Measurements from ENCODE around the gene FAM222B. TPM values are rescaled to one million over a fixed set of nuclear protein-coding genes. Genes with fewer than 3 reads are reported as not detected.

The FAM222B gene
- total and polyA plus RNA-seq, 2 experiments from 2014 or later, result 63.7 to 78.5 TPM

DNA sequence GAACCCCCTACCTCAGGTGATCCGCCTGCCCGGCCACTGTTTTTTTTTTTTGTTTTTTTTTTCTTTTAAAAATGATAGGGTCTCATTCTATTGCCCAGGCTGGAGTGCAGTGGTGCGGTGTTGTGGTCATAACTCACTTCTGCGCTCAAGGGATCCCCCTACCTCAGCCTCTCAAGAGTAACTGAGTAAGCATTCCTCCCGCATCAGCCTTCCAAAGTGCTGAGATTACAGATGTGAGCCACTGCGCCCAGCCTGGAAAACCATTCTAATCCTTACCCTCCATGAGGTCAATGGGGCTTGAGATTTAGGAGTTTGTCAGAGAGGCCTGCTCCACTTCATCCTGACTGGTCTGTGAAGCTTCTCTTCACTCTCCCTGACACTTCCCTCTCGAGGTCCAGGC is 24.7 kb upstream of the FAM222B start:
- no peak overlapping the region for H3K27ac ChIP-seq (ENCODE audit: low read depth)
- H3K4me2 ChIP-seq, result no peak overlapping the region
- peaks cover 4% of the 10 kb centered on the region for H3K27me3 Mint-ChIP-seq (ENCODE audit: insufficient read depth, low read depth, poor library complexity)
- H3K36me3 ChIP-seq (ENCODE audit: insufficient read depth), result no peaks in the 10 kb centered on the region
- peaks cover 5% of the 10 kb centered on the region; the same call in 2 of the 3 replicates for H3K36me3 Mint-ChIP-seq (ENCODE audit: low read depth)
- TF ChIP-seq CREB1 (CRISPR knock-in tag; IDR thresholded peaks at IDR 0.05; ENCODE audit: low read depth) (no peak), STAT1 (IDR thresholded peaks at IDR 0.05; ENCODE audit: unreplicated experiment) (no peak), POLR2AphosphoS5 (IDR thresholded peaks at IDR 0.05; ENCODE audit: low read depth) (no peak), NANOG (IDR thresholded peaks at IDR 0.05; ENCODE audit: borderline replicate concordance) (no peak), EZH2 (IDR thresholded peaks at IDR 0.05; ENCODE audit: low read depth, unreplicated experiment) (no peak), ZNF114 (CRISPR knock-in tag; IDR thresholded peaks at IDR 0.05) (no peak), EZH2phosphoT487 (IDR thresholded peaks at IDR 0.05; ENCODE audit: unreplicated experiment) (no peak)
- TF ChIP-seq, protein P1, sequence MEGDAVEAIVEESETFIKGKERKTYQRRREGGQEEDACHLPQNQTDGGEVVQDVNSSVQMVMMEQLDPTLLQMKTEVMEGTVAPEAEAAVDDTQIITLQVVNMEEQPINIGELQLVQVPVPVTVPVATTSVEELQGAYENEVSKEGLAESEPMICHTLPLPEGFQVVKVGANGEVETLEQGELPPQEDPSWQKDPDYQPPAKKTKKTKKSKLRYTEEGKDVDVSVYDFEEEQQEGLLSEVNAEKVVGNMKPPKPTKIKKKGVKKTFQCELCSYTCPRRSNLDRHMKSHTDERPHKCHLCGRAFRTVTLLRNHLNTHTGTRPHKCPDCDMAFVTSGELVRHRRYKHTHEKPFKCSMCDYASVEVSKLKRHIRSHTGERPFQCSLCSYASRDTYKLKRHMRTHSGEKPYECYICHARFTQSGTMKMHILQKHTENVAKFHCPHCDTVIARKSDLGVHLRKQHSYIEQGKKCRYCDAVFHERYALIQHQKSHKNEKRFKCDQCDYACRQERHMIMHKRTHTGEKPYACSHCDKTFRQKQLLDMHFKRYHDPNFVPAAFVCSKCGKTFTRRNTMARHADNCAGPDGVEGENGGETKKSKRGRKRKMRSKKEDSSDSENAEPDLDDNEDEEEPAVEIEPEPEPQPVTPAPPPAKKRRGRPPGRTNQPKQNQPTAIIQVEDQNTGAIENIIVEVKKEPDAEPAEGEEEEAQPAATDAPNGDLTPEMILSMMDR (conservative IDR thresholded peaks at IDR 0.05; ENCODE audit: low read depth in 2 of 2), result no peak
- 0 out of 2 replicates have a peak, but pooled peaks cover 3% of the 10 kb centered on the region for H3F3A ChIP-seq (replicated peaks; ENCODE audit: low read depth)
- DNase-seq (ENCODE audit: low spot score), result no peak
- no peak overlapping the region for H2AFZ ChIP-seq
- H3K4me1 ChIP-seq (ENCODE audit: insufficient read depth), result no peaks in the 10 kb centered on the region; the same call in none of the 2 replicates
- no peaks in the 10 kb centered on the region; the same call in 2 of the 3 replicates for H3K9me3 Mint-ChIP-seq
- no peaks in the 10 kb centered on the region for H3K9me2 ChIP-seq (ENCODE audit: insufficient read depth)
- no peak for ATAC-seq
- H3K4me3 ChIP-seq, result no peak overlapping the region
- H3K27ac Mint-ChIP-seq, result no peak overlapping the region
- peaks cover 13% of the 10 kb centered on the region for H3K4me1 Mint-ChIP-seq
- H3K4me3 Mint-ChIP-seq, result no peak overlapping the region
- no peaks in the 10 kb centered on the region for H4K20me1 ChIP-seq (replicated peaks; ENCODE audit: insufficient read depth)
- no peaks in the 10 kb centered on the region for H3K27me3 ChIP-seq (ENCODE audit: insufficient read depth)
- no peaks in the 10 kb centered on the region for H3K79me2 ChIP-seq (replicated peaks; ENCODE audit: insufficient read depth)

DNA sequence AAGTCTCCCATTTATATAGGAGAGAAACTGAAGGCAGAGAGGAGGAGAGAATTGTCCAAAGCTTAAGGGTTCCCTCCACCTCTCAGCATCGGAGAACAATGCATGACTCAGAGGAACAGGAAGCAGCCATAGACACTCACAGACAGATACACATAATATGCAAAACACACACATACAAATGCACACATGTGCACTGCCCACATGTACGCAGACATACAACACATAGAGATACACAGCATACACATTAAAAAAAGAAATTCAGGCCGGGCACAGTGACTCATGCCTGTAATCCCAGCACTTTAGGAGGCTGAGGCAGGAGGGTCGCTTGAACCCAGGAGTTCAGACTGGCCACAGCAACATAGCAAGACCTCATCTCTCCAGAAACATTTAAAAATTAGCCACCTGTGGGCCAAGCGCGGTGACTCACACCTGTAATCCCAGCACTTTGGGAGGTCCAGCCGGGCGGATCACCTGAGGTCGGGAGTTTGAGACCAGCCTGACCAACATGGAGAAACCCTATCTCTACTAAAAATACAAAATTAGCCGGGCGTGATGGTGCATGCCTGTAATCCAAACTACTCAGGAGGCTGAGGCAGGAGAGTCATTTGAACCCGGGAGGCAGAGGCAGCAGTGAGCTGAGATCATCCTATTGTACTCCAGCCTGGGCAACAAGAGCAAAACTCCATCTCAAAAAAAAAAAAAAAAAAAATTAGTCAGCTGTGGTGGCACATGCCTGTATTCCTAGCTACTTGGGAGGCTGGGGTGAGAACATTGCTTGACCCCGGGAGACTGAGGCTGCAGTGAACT is 23.6 kb upstream of the FAM222B start:
- H3K4me1 Mint-ChIP-seq, result peaks cover 16% of the 10 kb centered on the region
- Histone ChIP-seq H4K20me1 (replicated peaks; ENCODE audit: insufficient read depth) (no peaks in the 10 kb centered on the region), H3K27me3 (ENCODE audit: insufficient read depth) (no peaks in the 10 kb centered on the region), H3K27ac (ENCODE audit: low read depth) (no peak overlapping the region), H3K4me3 (no peak overlapping the region), H3F3A (replicated peaks; ENCODE audit: low read depth) (0 out of 2 replicates have a peak, but pooled peaks cover 7% of the 10 kb centered on the region), H3K36me3 (ENCODE audit: insufficient read depth) (no peaks in the 10 kb centered on the region), H3K79me2 (replicated peaks; ENCODE audit: insufficient read depth) (no peaks in the 10 kb centered on the region), H2AFZ (peak overlapping the region; percentile 76; the same call in 1 of the 2 replicates), H3K4me1 (ENCODE audit: insufficient read depth) (no peaks in the 10 kb centered on the region; the same call in none of the 2 replicates), H3K4me2 (no peak overlapping the region), H3K9me2 (ENCODE audit: insufficient read depth) (no peaks in the 10 kb centered on the region)
- H3K36me3 Mint-ChIP-seq (ENCODE audit: low read depth), result peaks cover 5% of the 10 kb centered on the region; the same call in 2 of the 3 replicates
- TF ChIP-seq, protein P2, sequence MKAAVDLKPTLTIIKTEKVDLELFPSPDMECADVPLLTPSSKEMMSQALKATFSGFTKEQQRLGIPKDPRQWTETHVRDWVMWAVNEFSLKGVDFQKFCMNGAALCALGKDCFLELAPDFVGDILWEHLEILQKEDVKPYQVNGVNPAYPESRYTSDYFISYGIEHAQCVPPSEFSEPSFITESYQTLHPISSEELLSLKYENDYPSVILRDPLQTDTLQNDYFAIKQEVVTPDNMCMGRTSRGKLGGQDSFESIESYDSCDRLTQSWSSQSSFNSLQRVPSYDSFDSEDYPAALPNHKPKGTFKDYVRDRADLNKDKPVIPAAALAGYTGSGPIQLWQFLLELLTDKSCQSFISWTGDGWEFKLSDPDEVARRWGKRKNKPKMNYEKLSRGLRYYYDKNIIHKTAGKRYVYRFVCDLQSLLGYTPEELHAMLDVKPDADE (IDR thresholded peaks at IDR 0.05), result no peak
- H3K27ac Mint-ChIP-seq, result no peak overlapping the region; the same call in 1 of the 2 replicates
- H3K4me3 Mint-ChIP-seq, result no peak overlapping the region
- ATAC-seq, result no peak
- H3K27me3 Mint-ChIP-seq (ENCODE audit: insufficient read depth, low read depth, poor library complexity), result peaks cover 4% of the 10 kb centered on the region
- DNase-seq (ENCODE audit: low spot score), result no peak
- no peaks in the 10 kb centered on the region; the same call in 2 of the 3 replicates for H3K9me3 Mint-ChIP-seq
